Measurements from ENCODE around the gene MTX1.
"Not testable (repeated sequence)": the region's sequence is repeated elsewhere in the genome, so short reads cannot be mapped to it uniquely, and the experiment has no call there.

Gene MTX1

DNA sequence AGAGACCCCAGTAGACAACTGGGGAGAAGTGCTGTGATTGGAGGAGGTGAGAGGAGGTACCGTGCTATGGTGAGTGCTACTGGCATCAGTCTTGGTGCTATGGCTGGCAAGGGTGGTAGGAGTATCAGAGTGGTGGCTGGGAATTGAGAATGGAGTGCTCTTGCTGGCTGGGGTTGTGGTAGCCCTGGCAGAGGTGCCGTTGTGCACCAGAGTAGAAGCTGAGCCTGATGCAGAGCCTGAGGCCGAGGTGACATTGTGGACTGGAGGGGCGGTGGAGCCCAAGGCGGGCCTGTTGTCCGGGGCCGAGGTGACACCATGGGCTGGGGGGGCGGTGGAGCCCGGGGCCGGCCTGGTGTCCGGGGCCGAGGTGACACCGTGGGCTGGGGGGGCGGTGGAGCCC, 20.2 kb upstream of the MTX1 start:
- DNase-seq (ENCODE audit: low read depth in 3 of 3) = no peak

DNA sequence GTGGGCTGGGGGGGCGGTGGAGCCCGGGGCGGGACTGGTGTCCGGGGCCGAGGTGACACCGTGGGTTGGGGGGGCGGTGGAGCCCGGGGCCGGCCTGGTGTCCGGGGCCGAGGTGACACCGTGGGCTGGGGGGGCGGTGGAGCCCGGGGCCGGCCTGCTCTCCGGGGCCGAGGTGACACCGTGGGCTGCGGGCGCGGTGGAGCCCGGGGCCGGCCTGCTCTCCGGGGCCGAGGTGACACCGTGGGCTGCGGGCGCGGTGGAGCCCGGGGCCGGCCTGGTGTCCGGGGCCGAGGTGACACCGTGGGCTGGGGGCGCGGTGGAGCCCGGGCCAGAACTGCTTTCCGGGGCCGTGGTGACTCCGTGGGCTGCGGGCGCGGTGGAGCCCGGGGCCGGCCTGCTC, 18.6 kb upstream of the MTX1 start:
- not testable (repeated sequence) for DNase-seq (ENCODE audit: low read depth in 3 of 3)

DNA sequence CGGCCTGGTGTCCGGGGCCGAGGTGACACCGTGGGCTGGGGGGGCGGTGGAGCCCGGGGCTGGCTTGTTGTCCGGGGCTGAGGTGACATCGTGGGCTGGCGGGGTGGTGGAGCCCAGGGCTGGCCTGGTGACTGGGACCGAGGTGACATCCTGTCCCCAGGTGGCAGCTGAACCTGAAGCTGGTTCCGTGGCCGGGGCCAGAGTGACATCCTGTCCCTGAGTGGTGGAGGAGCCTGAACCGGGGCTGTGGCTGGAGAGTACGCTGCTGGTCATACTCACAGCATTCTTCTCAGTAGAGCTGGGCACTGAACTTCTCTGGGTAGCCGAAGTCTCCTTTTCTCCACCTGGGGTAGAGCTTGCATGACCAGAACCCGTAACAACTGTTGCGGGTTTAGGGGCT, 16.6 kb upstream of the MTX1 start:
- DNase-seq (ENCODE audit: low read depth in 3 of 3) = no peak

DNA sequence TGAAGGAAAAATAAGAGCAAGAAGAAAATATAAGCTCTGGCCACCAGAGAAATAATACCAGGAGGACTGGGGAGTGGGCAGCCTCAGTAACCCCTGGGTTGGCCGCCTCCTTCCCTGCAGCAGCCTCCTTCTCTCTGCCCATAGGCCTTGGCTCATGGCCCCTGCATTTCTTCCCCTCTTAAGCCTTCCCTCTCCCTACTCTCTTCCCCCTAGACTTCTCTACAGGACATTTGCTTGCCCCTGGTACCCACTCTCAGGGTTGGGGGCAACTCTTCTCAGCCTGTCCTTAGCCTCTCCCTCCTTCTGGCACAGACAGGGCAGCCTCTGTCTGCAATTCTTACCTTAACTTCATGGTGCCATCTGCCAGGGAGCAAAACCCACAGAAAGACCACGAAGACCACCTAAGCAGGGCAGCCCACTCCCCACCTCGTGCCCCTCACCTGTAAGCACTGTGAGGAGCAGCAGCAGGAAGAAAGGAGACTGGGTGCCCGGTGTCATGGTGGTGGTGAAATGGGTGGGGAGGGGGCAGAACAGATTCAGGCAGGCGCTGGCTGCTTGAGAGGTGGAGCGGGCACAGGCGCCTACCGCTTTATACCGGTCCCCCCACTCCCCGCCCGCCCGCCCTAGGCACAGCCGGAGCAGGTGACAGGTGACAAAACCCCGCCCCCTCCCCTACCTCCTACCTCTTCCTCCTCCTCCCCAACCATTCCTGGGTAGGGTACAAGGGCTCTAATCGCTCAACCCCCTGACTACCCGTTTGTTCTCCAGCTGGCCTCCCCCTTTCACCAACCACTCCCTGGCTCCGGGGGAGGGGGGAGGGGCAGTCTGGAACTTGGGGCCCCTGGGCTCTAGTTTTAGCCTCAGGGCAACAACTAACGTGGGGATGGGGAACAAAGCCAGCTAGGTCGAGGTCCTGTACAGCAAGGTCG, 15.9 kb upstream of the MTX1 start:
- DNase-seq (ENCODE audit: low read depth in 3 of 3) = peak in 2 of 3 experiments; percentile 19 to 52

DNA sequence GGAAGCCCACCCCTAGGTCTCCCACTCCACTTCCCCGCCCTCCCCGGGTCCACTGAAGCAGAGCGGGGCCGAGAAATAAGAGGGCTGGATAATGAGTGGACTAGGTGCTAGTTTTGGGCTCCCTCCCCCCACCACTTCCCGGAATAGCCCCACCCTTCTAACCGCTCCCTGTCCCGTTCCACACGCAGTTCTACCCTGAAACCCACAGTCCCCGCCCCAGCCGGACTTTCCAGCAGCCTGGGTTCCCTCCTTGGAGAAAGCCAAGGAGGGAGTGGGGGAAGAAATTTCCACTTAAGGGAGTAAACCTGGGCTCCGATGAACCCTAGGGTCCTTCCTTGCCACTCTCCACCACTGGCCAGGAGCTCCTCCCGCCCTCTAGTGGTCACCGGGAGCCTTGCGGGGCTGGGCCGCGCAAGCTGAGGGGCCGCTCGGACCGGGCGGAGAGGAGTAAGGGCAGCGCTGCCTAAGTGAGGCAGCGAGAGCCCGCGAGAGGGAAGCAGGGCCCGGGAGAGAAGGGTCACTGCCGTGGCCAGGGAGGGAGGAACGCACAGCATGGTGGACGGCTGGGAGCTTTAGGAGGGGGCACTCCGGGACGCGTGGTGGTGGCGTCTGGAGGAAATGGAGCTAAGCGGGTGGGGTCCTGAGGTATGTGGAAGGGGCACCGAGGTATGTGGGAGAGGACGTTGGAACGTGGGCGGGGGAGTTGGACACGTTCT, 15.1 kb upstream of the MTX1 start:
- DNase-seq (ENCODE audit: low read depth in 3 of 3) = peak; percentile 56 to 88 (median 61)

DNA sequence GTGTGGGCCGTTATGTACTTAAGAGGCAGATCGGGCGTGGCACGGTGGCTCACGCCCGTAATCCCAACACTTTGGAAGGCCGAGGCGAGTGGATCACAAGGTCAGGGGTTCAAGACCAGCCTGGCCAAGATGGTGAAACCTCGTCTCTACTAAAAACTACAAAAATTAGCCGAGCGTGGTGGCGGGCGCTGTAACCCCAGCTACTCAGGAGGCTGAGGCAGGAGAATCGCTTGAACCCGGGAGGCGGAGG, 14.6 kb upstream of the MTX1 start:
- not testable (repeated sequence) for DNase-seq (ENCODE audit: low read depth in 3 of 3)

DNA sequence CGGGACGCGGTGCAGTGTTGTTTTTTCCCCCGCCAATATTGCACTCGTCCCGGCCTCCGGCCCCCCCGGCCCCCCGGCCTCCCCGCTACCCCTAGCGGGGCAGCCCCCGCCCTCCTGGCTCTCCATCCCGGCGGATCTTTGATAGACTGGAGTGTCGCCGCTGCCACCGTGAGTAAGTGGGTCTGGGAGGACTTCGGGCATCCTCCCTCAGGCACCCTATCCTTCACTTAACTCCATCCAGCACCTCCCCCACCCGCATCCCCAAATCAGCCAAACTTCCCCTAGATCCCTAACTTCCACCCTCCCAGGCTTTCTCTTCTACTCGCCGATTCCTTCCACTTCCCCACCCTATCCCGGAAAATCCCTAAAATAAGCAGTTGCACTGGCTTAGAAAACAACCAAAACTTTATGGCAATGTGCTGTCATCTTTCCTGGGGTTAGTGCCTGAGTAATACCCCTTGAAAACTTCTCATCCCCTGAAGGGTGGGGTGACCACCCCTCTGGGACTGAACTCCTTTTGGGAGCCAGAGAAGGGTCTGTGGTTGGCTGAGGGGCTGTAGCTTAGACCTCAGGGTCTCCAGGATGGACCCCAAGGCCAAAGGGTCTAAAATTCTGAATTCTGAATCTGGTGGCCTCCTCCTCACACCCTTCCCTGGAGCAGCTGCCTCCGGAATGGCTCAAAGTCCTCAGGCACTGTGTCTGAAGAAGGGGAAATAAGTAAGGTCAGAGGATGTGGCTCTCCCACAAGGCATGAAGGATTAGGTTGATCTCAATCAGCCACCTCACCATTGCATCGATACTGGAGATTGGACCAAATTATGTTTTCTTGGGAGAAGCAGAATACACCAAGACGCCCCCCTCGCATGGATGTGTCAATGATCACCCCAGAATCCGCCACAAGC, 13.0 kb upstream of the MTX1 start:
- DNase-seq (ENCODE audit: low read depth in 3 of 3) = peak in 1 of 3 experiments; percentile 5

DNA sequence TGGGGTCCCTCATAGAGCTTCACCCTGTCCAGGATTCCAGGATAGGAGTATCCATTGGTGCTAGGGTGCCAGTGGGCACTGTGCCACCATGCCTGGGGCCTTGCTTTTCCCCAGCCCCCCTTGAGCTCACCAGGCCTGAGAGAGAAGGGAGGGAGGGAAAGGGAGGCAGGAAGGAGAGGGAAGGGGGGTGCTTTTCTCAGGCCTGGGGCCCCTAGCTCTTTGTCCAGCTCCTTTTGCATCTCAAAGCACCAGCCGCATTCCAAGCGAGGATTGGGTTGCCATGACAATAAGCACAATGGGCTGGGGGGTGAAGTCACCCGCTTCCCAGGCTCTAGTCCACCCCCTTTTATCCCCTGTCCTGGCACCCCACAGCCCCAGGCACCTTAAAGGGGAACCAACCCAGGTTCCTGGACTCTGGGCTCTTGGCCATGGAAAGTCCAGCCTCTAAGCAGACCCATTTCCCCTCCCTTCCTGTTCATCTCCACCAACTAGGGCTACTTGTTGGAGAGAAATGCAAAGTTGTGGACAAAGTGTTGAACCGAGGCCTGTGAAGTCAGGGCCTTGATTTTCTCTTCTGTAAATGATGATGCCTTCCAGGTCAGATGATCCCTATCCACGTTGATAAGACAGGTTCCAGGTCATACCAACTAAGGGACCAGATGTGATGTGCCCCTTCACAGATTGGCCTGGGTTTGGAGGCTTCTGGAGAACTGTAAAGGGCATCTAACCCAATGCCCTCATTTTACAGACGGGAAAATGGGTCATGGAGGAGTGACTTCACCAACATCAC, 12.2 kb upstream of the MTX1 start:
- DNase-seq (ENCODE audit: low read depth in 3 of 3) = no peak

DNA sequence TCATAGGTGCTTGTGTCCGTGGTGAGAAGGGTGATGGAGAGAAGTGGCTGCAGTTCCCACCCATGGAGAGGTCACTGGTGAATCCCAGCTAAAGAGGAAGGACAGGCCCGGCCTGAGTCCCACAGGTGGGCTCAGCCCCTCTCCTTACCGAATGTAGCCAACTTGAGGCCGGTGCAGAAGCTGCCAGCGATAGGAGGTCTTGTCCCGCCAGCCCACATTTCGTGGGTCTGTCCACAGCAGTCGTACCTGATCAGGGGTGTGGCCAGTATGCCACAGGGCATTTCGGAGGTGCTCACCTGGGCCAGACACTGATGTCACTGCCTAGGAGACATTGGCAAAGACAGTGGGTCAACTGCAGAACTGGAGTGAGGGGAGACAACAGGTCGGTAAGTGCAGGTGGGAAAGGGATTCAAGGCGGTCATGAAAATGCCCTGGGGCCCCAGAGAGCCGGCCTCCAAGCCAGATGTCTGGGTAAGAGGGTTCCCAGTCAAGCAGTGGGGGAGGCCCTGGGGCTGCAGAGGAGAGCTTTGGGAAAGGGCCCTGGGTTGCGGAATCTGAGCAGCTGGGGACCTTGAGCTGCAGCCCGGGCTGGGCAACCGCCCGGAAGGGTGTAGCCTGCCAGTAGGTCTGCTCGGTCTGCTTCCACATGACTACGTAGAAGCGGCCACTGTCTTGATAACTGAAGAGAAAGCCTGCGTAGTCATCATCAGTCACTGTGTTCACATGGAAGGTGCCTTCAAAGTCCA, 11.4 kb upstream of the MTX1 start:
- DNase-seq (ENCODE audit: low read depth in 3 of 3) = no peak

DNA sequence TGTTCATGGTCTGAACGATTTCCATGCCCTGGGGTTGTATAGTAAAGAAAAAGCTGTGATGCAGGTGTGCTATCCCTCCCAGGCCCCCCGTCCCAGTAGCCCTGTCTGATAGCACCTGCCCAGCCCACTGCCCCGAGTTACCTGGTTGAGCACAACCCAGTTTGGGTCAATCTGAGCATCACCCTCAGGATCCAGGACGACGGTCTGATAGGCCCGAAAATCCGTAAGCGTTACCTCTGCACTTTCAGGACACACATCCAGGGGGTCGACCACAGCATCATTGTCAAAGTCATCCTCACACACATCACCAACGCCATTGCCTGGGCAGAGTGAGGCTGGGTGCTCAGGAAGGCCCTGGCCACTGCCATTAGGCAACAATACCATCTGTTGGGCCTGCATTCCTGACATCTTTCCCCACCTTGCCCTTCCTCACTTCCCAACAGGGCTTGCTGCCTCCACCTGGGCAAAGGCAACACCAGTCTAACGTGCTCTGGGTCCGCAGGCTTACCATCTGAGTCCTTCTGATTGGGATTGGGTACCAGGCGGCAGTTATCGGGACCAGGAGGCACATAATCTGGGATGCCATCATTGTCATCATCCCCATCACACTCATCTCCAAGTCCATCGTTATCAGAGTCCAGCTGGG, 10.5 kb upstream of the MTX1 start:
- DNase-seq (ENCODE audit: low read depth in 3 of 3) = no peak

DNA sequence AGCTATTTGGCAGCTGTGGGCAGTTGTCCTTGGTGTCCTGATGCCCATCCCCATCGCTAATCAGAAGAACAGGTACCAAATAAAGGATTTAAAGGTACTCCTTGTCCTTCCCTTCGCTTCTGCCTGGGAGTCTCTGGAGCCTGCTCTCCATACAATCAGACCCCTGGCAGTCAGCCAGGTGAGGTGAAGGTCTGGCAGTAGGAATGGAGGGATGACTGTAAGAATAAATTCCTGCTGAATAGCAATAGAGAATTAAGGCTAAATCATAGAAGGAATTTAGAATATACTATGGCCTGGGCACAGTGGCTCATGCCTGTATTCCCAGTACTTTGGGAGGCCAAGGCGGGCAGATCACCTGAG, 10.0 kb upstream of the MTX1 start:
- DNase-seq (ENCODE audit: low read depth in 3 of 3) = no peak

DNA sequence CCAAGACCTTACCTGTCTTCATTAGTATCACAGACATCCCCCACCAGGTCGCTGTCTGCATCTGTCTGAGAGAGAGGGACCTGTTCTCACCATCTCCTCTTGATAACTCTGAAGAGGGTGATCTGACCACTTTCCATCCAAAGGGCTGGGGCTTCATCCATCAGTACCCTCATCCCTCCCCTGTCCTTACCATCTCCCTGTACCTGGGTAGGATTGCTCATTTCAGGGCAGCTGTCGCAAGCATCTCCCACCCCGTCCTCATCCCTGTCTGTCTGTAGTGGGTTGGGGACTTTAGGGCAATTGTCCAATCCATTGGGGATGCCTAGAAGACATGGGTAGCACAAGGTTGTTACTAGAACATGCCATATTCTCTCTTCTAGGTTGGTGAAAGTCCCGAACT, 8.7 kb upstream of the MTX1 start:
- no peak for DNase-seq (ENCODE audit: low read depth in 3 of 3)

DNA sequence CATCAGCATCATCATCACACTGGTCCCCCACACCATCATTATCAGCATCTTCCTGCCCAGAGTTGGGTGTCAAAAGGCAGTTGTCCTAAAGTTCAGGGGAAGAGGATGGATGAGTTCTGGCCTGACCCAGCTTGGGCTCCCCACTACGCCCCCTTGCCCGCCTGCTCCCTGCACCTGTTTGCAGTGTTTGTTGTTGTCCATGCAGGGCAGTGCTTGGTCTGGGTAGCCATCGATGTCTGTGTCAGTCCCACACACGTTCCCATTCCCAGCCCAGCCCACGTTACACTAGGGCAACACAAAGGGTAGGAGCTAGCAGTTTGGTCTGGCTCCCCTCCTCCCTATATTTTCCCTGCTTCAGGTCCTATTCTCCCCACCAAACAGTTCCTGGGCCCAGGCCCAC, 7.6 kb upstream of the MTX1 start:
- DNase-seq (ENCODE audit: low read depth in 3 of 3) = no peak

DNA sequence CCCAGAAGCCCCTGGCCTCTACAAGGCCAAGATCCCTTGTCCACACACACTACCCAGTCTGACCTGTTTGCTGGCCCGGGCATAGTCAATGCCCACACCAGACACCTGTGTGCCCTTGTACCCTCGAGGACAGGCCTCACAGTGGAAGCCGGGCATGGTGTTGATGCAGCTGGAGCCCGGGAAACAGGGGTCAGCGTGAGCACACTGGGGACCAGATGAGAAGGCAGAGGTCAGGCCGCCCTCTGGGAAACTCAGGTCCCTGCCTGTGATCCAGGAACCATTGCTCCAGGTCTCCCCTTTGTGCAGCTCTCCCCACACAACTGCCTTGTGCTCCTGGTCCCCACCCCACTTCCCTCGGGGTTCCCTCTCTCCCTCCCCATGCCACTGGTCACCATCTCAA, 6.3 kb upstream of the MTX1 start:
- DNase-seq (ENCODE audit: low read depth in 3 of 3) = no peak

DNA sequence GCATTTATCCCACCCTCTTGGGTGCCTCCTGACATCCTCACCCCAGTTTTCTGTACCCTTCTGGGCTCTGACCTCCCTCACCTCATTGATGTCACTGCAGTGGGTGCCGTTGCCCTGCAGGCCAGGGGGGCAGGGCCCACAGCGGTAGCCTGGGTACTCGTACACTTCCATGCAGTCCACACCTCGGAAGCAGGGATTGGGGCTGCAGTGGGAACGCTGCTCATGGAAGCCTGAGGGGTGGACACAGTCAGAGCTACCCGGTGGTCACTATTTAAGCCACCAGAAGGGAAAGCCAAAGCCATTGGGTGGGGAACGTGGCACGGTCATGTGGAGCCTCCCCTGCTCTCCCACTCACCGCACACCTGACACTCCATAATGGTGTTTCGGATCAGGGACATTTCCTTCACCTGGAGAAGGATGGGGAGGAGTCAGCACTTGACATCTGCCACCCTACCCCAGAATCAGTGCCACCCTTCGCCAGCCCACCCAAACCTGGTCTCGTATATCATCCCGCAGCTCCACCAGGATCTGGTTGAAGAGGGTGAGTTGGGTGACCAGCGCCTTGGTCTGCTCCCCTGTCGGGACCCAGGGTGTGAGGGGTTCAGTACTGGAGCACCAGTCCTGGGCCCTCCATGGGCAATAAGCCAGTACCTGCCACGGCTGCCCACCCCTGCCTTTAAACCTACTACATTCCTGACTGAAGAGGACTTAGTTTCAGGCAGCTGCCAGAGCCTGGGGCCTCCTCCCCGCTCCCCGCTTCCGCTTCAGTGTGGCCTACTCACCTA, 5.6 kb upstream of the MTX1 start:
- DNase-seq (ENCODE audit: low read depth in 3 of 3) = no peak

DNA sequence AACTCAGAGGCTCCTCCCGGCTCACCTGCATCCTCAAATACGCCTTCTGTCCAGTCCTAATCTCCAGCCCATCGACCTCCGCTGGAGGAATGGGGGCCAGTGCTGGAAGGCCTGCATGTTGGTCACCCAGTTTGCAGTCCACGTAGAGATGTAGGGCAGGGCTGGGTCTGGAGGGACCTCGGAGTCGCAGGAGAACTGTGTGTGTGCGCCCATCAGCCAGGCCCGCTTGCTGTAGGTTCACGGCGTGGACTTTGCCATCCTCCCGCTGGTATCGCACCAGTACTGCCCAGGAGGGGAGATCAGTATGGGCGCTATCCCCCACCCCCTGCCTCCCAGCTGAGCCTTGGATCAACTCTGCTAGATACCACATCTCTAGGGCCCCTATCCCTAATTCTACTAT, 3.5 kb upstream of the MTX1 start:
- DNase-seq (ENCODE audit: low read depth in 3 of 3) = no peak

DNA sequence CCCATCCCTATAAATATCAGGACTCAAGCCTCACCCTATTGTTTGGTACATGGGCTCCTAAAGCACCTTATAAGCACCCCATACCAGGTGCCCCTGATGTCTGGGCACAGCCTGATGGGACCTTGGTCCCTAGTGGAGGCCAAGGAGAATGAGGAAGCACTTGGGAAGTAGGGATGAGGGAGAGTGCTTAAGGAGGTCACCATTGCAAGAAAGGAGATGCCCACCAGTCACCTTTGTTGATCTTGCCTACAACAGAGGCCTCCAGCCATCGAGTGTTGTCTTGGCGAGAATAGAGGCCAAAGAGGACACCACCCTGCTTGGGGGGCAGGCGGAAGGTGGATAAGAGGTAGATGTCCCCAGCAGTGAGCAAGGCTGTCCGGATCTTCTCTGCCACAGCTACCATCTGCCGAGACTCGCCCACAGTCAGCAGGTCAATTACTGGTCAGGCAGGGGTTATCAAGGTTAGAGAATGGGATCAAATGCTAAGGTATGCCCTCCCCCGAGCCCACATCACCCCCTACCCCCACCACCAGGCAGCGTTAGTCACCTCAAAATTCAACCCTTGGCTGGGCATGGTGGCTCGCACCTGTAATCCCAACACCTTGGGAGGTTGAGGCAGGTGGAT, 2.4 kb upstream of the MTX1 start:
- DNase-seq (ENCODE audit: low read depth in 3 of 3) = no peak

DNA sequence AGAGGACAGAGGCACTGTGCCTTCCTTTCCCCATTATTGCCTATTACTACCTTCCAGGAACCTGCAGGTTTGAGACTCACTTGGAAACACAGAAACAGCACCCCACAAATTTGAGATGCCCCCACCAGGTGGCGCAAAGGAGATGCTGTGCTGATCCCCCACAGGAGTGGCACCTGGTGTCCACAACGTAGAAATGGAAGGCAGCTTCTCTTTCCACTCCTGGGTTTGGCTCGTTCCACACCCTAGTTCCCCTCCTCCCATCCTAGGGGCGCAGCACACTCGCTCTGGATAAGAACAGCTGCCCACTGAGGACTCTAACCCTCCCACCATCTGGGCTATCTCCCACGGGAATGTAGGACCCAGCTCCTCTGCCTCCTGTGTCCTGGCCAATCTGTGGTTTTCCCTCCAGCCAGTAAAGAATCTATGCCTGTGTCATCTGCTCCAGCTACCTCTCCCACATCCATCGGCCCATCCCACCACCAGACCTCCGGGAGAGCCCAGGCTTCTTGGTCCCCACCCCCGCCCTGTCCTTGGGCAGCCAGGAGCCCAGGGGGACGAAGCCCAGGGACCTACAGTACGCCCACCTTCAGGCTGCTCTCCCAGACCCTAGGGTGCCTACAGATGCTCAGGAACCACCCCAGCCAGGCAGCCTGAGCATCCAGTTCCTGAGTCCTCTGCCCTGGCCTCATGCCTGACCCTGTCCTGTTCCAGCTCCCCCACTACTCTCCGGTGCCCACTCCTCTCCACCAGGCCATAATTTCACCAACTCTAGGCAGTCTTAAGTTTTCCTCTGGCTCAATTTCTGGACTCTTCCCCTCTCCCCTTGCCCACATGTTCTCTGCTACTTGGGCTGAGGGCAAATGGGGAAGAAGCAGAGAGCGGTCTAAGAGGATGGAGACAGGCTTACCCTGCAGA, 1.3 kb upstream of the MTX1 start:
- peak; percentile 77 to 91 (median 83) for DNase-seq (ENCODE audit: low read depth in 3 of 3)
